OCI-M1 (cell line): ENCODE data around the gene ENPP3.

Source experiments
- DNase-seq: peaks from one replicate; lab custom pipeline; 2025; lab: John Stamatoyannopoulos, UW

The ENPP3 gene

DNA sequence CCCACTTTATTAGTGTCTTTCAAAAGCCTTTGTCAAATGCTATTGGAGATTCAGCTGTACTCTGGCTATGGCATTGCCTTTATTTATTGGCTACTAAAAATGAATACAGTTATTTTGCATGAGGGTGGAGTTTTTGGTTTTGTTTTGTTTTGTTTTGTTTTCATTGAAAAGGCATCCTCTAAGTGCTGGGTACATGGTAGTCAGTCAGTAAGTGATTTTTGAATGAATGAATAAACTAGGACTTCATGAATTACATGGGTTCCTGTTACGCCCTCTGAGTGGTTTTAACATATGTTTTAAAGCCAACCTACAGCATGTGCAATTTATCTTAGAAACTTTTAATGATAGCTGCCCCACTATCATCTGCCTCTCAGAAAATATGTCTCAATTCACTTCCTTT, 131.9 kb downstream of the ENPP3 start:
- DNase-seq = peak; percentile 15

DNA sequence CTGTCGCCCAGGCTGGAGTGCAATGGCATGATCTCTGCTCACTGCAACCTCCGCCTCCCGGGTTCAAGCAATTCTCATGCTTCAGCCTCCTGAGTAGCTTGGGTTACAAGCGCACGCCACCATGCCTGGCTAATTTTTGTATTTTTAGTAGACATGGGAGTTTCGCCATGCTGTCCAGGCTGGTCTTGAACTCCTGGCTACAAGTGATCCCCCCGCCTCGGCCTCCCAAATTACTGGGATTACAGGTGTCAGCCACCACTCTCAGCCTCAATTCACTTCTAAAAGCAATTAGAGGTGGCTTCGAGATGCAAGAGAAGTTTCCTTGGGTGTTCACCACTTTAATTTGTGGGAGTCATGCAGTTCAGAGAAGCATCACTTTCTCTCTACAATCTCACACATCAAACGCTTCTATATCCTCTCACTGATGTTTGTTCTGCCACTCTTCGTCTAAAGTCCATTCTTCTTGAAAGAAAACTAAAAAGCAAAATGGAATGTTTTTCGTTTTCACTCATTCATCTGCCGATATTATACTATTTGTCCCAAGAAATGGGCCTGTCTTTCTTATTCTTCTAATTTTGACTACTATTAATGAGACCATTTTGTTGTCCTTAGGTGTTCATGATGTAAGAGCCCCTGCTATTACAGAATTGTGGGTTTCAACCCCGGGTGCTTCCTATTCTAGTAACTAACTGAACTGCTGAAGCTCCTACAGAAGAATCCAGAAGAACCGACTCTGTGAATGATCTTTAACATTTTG, 132.5 kb downstream of the ENPP3 start:
- no peak for DNase-seq

DNA sequence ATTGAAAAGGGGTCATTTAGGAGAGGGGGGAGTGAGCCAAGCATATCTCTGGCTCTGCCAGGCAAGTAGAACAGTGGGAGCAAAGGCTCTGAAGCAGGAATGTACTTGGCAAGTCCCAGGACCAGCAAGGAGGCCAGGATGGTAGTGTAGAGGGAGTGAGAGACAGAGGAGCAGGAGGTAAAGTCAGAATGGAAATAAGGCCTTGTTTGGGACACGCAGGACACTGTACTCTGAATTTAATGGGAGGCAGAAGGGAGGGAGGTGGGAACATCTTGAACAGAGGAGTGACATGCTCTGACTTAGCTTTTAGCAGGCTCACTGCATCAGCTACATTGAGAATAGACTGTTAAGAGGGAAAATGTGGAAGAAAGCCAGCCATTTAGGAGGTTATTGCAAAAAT, 133.7 kb downstream of the ENPP3 start:
- DNase-seq = no peak

DNA sequence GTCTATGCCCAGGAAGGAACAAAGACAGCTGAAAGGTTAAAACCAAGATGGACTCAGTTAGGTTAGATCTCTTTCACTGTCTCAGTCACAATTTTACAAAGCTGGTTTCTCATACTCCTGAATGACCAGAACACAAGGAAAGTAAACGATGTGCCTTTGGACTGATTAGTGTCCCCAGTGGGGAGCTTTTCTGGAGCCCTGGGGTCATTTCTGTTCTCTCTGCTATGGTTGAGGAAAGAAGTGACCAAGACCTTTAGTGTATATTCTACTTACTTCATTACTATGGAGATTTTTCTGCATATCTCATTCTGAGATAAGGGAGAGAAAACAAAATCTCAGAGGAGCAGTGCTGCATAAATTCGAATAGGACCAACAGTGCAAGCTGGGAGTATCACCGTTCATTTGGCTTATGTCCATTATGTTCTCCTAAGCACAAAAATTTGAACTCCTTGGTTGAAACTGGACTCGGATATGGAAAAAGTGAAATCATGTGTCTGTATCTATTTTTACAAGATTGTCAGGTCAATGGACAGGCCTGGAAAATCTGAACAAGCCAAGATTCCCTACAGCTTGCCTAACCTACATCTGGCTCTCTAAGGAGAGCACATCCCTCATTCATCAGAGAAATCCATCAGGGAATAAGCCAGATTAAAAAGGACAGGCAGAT, 136.3 kb downstream of the ENPP3 start:
- DNase-seq = no peak

DNA sequence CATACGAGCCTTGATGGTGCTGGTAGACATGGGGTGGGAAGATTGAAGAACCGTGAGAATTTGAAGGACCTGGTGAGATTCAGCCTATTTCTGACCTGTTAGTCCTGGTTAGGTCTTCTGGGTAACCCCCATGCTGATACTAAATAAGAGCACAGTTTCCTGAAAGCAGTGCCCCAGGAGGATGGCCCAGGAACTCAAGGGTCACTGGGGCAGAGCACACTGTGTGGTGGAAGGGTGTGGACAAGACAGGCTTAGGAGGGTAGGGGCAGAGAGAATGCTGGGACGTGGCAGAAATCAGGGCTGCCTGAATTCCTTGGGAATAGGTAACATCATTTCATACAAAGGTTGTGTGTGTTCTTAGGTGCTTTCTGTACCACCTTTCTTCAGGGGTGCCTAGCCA, 138.8 kb downstream of the ENPP3 start:
- DNase-seq = no peak

DNA sequence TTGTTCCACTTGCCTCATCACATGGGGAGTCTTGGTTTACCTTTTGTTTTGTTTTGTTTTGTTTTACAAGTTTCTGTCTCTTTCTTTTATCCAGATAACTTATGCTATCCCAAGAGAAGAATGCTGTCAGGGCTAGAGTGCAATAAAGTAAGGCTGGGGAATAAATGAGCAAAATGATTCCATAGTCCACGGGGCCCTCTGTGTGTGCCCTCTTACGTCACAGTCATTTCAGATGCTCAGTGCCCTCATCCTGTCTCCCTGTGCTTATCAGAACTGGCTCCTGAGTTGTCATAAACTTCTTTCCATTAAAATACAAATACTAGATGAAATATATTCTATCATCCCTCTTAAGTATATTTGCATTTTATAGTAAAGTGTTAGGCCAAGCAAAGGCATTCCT, 139.9 kb downstream of the ENPP3 start:
- no peak for DNase-seq

DNA sequence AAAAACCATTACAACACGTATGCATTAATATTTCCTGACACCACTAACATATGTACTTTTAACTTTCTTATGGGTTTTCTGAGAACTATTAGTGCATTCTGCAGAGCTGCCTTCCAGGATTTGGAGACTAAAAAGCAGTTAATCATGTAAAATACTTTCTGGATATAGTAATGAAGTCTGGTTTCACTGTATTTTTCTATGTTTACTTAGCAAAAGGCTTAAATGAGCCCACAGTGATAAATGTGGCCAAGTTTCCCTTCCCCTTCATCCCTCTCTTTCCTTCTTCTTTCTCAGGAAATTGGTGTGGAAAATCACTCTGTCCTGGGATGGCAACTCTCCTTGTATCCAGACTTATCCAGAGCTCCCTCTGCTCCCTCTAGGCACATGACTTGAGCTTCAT, 141.1 kb downstream of the ENPP3 start:
- no peak for DNase-seq

DNA sequence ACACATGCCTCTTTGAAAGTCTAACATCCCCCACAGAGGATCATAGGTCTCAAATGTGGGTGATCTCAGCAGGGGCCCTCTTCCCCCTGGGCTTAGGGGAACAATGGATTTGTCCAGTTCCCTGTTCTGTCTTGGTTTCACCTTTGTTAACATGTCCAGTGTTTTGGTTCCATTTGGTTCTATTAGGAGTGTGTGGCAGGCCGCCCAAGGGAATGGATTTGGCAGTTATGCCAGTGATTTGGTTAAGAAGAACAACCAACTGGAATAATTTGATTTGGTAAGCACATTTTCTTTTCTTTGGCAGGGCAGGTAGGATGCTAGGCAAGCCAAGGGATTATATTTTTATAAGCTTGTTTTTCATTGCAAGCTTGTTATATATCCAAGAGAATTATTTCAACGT, 142.2 kb downstream of the ENPP3 start:
- DNase-seq = no peak

DNA sequence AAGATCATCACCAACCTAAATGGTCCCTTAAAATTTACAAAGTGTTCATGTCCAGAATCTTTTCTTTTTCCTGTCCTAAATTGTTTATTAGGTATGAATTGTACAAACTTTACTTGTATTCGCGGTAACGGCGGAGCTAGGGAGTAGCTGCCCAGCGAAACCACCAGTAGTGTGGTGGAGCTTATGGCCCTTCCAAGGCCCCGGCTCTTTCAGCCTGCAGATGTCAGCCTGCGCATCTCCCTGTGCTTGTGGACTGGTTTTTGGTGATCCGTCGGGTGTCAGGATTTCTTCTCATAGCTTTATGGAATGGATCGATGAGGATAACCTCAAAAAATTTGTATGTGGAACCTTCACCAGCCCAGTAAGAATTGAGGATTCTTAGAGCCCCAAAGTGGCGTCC, 143.5 kb downstream of the ENPP3 start:
- DNase-seq = no peak

DNA sequence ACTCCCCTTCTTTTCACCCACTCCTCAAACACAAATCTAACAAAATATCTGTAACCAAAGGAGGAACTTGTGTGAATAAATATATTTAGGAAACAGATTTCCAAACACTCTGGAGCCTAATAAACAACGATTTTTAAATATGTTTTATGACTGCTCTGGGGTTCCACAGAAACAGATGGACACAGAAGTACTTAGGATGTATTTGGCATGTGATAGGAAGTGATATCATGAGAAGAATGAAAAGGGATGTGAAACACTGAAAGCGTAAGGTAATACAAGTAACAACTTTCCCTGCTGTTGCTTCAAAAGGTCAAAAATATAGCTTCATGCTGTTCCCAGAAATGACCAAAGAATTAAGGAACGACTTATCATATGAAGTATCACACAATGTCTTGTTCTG, 144.6 kb downstream of the ENPP3 start:
- DNase-seq = no peak

DNA sequence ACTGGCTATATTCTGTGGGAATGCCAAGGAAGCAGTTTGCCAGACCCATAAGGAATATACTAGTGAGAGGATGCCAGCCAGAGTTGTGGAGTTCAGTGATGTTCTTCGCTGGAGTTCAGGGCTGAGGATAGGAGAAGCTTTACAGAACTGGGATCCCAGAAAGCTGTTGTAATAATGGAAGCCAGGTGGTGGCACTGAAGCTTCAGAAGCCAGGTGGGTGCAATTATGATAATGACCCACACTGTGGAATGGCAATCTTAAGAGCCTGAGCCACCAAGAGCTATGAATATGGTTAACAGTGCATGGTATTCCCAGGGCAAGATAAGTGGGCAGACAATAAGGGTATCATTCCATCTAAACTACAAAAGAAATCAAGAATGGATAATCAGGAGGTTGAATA, 145.7 kb downstream of the ENPP3 start:
- no peak for DNase-seq

DNA sequence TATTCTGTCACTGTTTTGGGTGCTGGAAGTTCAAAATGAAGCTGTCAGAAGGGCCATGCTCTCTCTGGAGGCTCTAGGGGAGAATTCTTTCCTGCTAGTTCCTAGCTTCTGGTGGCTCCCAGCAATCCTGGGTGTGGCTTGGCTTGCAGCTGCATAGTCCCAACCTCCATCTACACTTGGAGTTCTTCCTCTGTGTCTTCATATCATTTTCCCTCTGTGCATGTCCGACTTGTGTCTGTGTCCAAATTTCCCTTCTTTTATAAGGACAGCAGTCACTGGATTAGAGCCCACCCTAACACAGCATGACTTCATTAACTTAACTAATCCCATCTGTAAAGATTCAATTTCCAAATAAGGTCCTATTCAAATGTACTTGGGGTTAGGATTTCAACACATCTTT, 147.5 kb downstream of the ENPP3 start:
- no peak for DNase-seq

DNA sequence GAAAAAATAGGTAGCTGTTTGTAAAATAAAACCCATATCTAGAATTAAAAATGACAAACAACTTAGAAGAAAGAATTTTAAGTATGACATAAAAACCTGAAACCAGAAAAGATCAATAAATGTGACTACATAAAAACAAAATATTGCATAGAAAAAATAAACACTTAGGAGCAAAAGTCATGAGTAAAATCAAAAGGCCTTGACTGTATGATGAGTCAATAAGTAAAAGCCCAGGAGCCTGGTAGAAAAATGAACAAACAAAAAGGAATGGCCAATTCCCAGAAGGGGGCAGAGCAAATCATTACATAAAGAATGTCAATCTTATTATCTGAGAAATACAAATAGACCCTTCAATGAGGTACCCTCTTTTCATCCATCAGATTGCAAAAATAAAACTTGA, 150.0 kb downstream of the ENPP3 start:
- no peak for DNase-seq

DNA sequence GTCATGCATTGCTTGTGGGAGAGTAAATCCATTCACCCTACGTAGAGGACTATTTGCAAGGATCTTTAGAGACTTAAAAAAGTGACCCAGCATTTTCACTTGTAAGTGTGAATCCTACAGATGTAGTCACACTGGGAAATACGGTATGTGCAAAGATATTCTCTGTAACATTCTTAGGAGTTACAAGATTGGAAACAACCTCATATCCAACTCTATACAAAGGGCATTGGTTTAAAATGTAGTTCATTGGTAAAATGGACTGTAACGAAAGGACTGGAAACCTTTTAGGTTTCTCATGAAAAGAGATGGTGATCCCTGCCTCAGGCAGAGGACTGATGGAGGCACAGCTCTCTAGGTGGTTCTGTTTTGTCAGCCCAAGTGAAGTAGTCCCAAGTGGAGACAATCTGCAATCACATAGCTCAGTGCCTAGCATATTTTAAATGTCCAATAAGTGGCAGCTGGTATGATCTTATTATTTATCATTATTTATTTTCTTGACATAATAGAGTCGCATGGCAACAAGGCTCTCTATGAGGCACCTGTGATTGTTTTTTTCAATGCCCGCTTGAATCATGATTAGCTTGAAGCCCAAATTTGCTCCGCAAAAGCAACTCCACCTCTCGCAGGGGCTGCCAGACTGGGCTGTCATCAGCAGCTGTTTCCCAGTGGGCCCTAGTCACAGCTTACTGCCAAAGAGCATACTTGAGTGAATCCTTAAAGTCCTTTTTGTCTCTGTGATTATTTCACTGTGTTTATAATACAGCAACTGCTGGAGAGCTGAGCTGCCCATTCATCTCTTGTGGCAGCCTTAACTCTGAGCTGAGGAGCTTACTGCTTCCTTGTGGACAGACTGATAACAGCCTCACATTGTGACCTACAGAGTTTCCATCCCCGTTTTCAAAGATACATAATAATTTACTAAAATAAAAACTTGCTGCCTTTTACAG, 150.9 kb downstream of the ENPP3 start:
- DNase-seq = no peak

DNA sequence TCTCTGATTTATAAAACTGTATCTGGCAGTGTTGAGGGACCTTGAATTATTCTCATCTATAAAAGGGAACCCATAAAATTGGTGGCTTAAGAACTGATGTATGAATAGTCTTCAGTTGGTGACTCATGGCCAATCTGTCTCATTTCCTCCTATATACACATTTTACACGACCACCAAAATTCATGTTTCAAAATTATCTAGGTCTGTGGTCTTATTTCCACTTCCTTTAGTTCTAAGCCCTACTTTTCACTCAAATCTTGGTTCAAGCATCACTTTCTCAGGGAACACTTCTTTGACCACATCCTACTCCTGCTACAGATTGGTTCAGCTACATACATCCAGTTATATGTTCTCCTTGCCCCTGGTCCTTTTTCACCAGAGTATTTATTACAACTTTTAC, 152.1 kb downstream of the ENPP3 start:
- DNase-seq = no peak

DNA sequence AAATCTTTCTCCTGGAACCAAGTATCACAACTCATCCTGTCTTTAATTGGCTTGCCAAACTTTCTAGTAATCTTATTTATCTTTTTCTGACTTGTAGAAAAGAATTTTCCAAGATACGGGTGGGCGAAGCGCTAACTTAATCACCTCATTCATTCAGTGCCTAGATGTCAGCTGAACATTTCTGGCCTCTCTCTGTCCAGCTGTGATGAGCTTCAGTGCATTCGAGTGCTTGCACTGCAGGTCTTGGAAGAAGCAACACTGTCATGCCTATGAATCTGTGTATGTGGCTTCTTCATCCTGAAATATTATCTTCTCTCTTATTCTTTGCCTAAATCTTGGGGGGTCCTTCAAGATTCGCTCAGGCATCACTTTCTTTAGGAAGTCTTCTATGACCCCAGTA, 154.4 kb downstream of the ENPP3 start:
- no peak for DNase-seq

DNA sequence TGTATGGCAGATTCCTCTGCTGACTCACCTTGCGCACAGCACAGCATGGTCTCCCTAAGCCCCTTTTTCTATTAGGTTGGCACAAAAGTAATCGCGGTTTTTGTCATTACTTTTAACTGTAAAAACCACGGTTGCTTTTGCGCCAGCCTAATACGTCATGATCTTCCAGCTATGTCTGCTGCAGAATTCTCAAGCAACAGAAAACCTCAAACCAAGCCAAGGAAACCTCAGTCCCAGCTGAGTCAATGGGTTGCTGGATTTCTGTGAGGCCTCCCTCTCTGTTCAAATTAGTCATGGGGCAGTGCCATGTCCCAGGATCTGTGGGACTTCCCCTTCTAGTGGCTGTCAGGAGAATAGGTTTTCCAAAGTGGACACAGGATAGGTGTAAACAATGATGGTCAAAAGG, 155.0 kb downstream of the ENPP3 start:
- DNase-seq = no peak

DNA sequence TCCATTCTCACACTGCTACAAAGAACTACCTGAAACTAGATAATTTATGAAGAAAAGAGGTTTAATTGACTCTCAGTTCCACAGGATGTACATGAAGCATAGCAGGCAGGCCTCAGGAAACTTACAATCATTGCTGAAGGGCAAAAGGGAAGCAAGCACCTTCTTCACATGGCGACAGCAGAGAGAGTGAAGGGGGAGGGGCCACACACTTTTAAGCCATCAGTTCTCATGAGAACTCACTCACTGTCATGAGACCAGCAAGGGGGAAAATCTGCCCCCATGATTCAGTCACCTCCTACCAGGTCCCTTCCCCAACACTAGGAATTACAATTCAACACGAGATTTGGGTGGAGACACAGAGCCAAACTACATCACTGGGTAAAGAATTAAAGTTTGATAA, 158.3 kb downstream of the ENPP3 start:
- no peak for DNase-seq
